Mesenteric fat pad (tissue), 1 donor: ENCODE data around the gene TSFM. TPM values are rescaled to one million over a fixed set of nuclear protein-coding genes. Genes with fewer than 3 reads are reported as not detected.
"Not testable (repeated sequence)": the region's sequence is repeated elsewhere in the genome, so short reads cannot be mapped to it uniquely, and the experiment has no call there.

Experiments
- DNase-seq: peaks from one replicate; pipeline ENCODE4 v3.0.0-alpha.2; 2020; ENCODE audit warnings: low spot score
- total RNA-seq: library from RNA; stranded (reverse); fragmentation: NEBNext Ultra II Directional; extraction: Animal tissue kit (Norgen Biotek cat#: 25700); gene quantifications from one replicate; pipeline ENCODE4 v1.2.1, GENCODE V29; 2021
- donor health status: DM: yes; HTN: yes; CAD: no.

The TSFM gene
- total RNA-seq, 1 donor from 2014 or later = 32.7 TPM

- DNase-seq = no peak
Measured at GRCh38 chr12:57813971-57814772, 31.6 kb downstream of the TSFM start.

- no peak for DNase-seq
Measured at GRCh38 chr12:57815177-57816000, 32.8 kb downstream of the TSFM start.

- DNase-seq = no peak
Measured at GRCh38 chr12:57816001-57816854, 33.6 kb downstream of the TSFM start.

GRCh38 chr12:57816855-57817151 is 34.2 kb downstream of the TSFM start:
- DNase-seq = no peak

- no peak for DNase-seq
Measured at GRCh38 chr12:57817261-57817989, 34.8 kb downstream of the TSFM start.

- not testable (repeated sequence) for DNase-seq
Measured at GRCh38 chr12:57817990-57818331, 35.4 kb downstream of the TSFM start.

GRCh38 chr12:57820119-57820518 is 37.5 kb downstream of the TSFM start:
- DNase-seq = not testable (repeated sequence)

- DNase-seq = not testable (repeated sequence)
Measured at GRCh38 chr12:57821015-57821414, 38.4 kb downstream of the TSFM start.

- no peak for DNase-seq
Measured at GRCh38 chr12:57821474-57822214, 39.1 kb downstream of the TSFM start.

GRCh38 chr12:57822392-57823130 is 40.0 kb downstream of the TSFM start:
- no peak for DNase-seq

- no peak for DNase-seq
Measured at GRCh38 chr12:57823131-57823907, 40.7 kb downstream of the TSFM start.

GRCh38 chr12:57823908-57824640 is 41.5 kb downstream of the TSFM start:
- no peak for DNase-seq

- no peak for DNase-seq
Measured at GRCh38 chr12:57825451-57825850, 42.9 kb downstream of the TSFM start.

- no peak for DNase-seq
Measured at GRCh38 chr12:57826400-57826799, 43.8 kb downstream of the TSFM start.

- DNase-seq = no peak
Measured at GRCh38 chr12:57826966-57827365, 44.4 kb downstream of the TSFM start.

- DNase-seq = no peak
Measured at GRCh38 chr12:57829025-57829777, 46.6 kb downstream of the TSFM start.

GRCh38 chr12:57830393-57830792 is 47.8 kb downstream of the TSFM start:
- DNase-seq = no peak
